GM12872 (cell line): Measurements from ENCODE around the gene GOPC.

ENCODE experiments used
- CTCF ChIP-seq: IDR thresholded peaks from 3 replicates; pipeline ENCODE4 v1.5.1; 2011; ENCODE audit warnings: low read depth, mild to moderate bottlenecking, low read length, moderate library complexity; ENCODE audit not compliant: insufficient read depth

The GOPC gene

GRCh38 chr6:117602899-117603588 is 733 bp upstream of the GOPC start:
- TF ChIP-seq CTCF: no peak

DNA sequence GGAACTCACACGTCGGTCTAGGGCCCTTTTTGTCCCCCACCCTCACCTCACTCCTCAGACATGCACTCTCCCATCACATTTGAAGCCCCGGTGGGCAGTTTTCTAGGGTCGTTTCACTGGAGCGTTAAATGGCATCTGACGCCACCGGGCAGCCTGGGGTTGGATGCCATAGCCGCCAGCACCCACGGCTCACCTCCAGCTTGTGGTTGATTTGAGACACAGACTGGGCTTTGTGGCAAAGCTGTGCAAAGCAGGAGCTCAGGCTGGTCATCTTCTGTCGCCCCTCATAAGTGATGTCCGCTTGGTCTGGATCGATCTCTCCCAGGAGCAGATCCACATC is 530 bp downstream of the GOPC start:
- TF ChIP-seq CTCF: no peak

DNA sequence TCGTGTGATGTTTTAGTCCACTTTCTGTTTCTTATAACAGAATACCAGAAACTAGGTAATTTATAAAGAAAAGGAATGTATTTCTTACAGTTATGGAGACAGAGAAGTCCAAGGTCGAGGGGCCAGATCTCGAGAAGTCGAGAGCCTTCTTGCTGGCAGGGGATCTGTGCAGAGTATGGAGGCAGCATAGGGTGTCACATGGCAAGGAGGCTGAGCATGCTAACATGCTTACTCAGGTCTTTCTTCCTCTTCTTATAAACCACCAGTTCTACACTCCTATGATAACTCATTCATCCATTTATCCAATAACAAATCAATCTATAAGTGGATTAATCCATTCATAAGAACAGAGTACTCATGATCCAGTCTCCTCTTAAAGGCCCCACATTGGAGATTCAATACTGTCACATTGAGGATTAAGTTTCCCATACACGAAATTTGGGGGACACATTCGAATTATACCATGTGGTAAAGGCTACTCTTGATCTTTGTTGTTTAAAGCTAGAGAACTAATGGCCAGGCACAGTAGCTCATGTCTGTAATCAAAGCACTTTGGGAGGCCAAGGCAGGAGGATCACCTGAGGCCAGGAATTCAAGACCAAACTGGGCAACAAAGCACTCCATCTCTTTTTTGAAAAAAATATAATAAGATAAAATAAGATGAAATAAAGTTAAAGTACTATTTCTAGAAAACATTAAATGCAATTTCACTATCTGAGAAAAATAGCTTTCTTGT is 2.1 kb downstream of the GOPC start:
- TF ChIP-seq CTCF: no peak

DNA sequence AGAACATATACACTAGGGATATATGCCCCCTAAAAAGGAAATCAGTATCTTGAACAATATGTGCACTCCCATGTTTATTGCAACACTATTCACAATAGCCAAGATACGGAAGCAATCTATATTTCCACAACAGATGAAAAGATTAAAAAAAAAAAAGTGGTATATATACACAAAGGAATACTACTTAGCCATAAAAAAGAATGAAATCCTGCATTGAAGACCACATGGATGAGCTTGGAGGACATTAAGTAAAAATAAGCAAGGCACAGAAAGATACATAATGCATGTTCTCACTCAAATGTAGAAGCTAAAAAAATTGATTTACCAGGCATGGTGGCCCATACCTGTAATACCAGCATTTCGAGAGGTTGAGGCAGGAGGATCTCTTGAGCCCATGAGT is 4.6 kb downstream of the GOPC start:
- no peak for TF ChIP-seq CTCF

DNA sequence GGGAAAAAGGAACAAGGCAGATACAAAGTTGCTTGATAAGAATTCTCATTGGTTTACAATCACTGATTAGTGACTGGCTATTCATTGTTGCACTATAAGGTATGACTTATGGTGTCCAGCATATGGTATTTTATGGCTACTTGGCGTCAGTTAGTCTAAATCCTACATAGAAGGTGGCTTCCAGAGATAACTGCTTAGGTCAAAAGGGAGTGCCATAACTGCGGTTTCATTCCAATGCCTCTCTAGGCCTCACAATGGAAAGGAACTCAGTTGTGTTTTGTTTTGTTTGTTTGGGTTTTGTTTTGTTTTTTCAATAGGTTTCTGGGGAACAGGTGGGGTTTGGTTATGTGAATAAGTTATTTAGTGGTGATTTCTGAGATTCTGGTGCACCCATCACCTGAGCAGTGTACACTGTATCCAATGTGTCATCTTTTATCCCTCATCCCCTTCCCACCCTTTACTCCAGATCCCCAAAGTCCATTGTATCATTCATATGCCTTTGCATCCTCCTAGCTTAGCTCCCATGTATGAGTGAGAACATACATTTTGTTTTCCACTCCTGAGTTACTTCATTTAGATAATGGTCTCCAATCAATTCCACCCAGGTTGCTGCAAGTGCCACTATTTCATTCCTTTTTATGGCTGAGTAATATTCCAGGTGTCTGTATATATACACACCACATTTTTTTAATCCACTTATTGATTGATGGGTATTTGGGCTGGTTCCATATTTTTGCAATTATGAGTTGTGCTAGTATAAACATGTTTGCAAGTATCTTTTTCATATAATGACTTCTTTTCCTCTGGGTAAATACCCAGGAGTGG is 7.0 kb downstream of the GOPC start:
- TF ChIP-seq CTCF: no peak

- TF ChIP-seq CTCF: no peak
Observed at GRCh38 chr6:117592983-117593759, 9.1 kb downstream of the GOPC start.

- no peak for TF ChIP-seq CTCF
Observed at GRCh38 chr6:117591405-117591804, 10.9 kb downstream of the GOPC start.
